Keratinocyte (primary cell): ENCODE results near the gene SPATA33. TPM values are rescaled to one million over a fixed set of nuclear protein-coding genes. Genes with fewer than 3 reads are reported as not detected.
"Not testable (repeated sequence)": the region's sequence is repeated elsewhere in the genome, so short reads cannot be mapped to it uniquely, and the experiment has no call there.

Source experiments
- DNase-seq: peaks from one replicate; pipeline ENCODE4 v3.0.0-alpha.2; 2011; ENCODE audit warnings: low read depth, missing footprints, low spot score
- FAIRE-seq: peaks from 2 replicates; lab custom pipeline; 2011; peaks lifted over from hg19 to GRCh38; lab: Jason Lieb, UNC
- H2AFZ ChIP-seq: 2 replicates; pipeline ENCODE4 v1.6.0; 2012; ENCODE audit warnings: low read length, control low read depth, inconsistent platforms; ENCODE audit not compliant: control insufficient read depth
- H3K27ac ChIP-seq: 2 replicates; pipeline ENCODE4 v1.5.1; 2011; ENCODE audit warnings: low read length; ENCODE audit not compliant: control insufficient read depth, insufficient read depth
- H3K27me3 ChIP-seq: 3 replicates; pipeline ENCODE4 v1.6.0; 2011; ENCODE audit warnings: low read length; ENCODE audit not compliant: control insufficient read depth, insufficient read depth; ENCODE audit errors: extremely low read depth
- H3K36me3 ChIP-seq, 2 experiments: 2 replicates in 1 of 2; 3 replicates in 1 of 2; pipeline ENCODE4 v1.5.1; 2011; ENCODE audit warnings: low read length in 2 of 2, mild to moderate bottlenecking in 1 of 2; ENCODE audit not compliant: control insufficient read depth in 2 of 2, insufficient read depth in 2 of 2; ENCODE audit errors: extremely low read depth in 1 of 2
- H3K4me1 ChIP-seq: 3 replicates; pipeline ENCODE4 v1.5.1; 2011; ENCODE audit warnings: low read length; ENCODE audit not compliant: control insufficient read depth, insufficient read depth; ENCODE audit errors: extremely low read depth
- H3K4me2 ChIP-seq: 3 replicates; pipeline ENCODE4 v1.6.0; 2011; ENCODE audit warnings: low read depth, low read length; ENCODE audit not compliant: control insufficient read depth, insufficient read depth; ENCODE audit errors: extremely low read depth
- H3K4me3 ChIP-seq, 3 experiments: fragments of 200-600 bp in 1 of 3; sonication (generic) in 1 of 3; 2 replicates in 2 of 3; 3 replicates in 1 of 3; pipeline ENCODE4 v1.5.1; 2011 to 2016; ENCODE audit warnings: low read length in 3 of 3, mild to moderate bottlenecking in 3 of 3, control low read depth in 2 of 3, inconsistent platforms in 1 of 3, low read depth in 1 of 3, mixed read lengths in 1 of 3, mixed run types in 1 of 3, moderate library complexity in 1 of 3; ENCODE audit not compliant: control insufficient read depth in 2 of 3, insufficient read depth in 2 of 3; ENCODE audit errors: extremely low read depth in 1 of 3
- H3K79me2 ChIP-seq: 2 replicates; pipeline ENCODE4 v1.6.0; 2012; ENCODE audit warnings: low read length; ENCODE audit not compliant: control insufficient read depth, insufficient read depth
- H3K9ac ChIP-seq: 3 replicates; pipeline ENCODE4 v1.6.0; 2011; ENCODE audit warnings: low read length; ENCODE audit not compliant: control insufficient read depth, insufficient read depth; ENCODE audit errors: extremely low read depth
- H3K9me1 ChIP-seq: 3 replicates; pipeline ENCODE4 v1.6.0; 2011; ENCODE audit warnings: low read length; ENCODE audit not compliant: control insufficient read depth, insufficient read depth; ENCODE audit errors: extremely low read depth
- H3K9me3 ChIP-seq: 2 replicates; pipeline ENCODE4 v1.5.1; 2012; ENCODE audit warnings: low read depth, low read length; ENCODE audit not compliant: control insufficient read depth
- H4K20me1 ChIP-seq: 3 replicates; pipeline ENCODE4 v1.6.0; 2011; ENCODE audit warnings: low read length; ENCODE audit not compliant: control insufficient read depth, insufficient read depth; ENCODE audit errors: extremely low read depth
- EZH2 ChIP-seq: IDR thresholded peaks from one replicate; pipeline ENCODE4 v1.6.1; 2012; ENCODE audit warnings: inconsistent platforms, mild to moderate bottlenecking, low read length, moderate library complexity
- dilution Hi-C: fragments of 300-500 bp; cut with MboI; formaldehyde crosslinking; loops from one replicate; pipeline ENCODE4 v1.7.0; 2020; ENCODE audit warnings: low sequenced_read_pairs; ENCODE audit not compliant: extremely low pct_ligation_motif_present
- polyA plus RNA-seq, 5 experiments: library from polyadenylated mRNA; depleted of rRNA in 3 of 5; stranded (reverse) in 3 of 5; stranded (forward) in 1 of 5; unstranded in 1 of 5; fragments of >200 nt; gene quantifications; 1 replicate in 1 of 5; 2 replicates in 3 of 5; 3 replicates in 1 of 5; pipeline versions ENCODE4 v1.2.1 to v1.2.3, GENCODE V29; 2011 to 2012; ENCODE audit warnings: missing spikeins in 2 of 5, low read depth in 1 of 5, low replicate concordance in 1 of 5
- TF ChIP-seq, protein P1 (sequence below), 3 experiments: IDR thresholded peaks in 1 of 3; conservative IDR thresholded peaks in 1 of 3; optimal IDR thresholded peaks in 1 of 3; 2 replicates in 2 of 3; 3 replicates in 1 of 3; pipeline versions ENCODE3 to v1.5.1; 2011; ENCODE audit warnings: low read length in 3 of 3, mild to moderate bottlenecking in 3 of 3, moderate library complexity in 2 of 3, control low read depth in 1 of 3, inconsistent platforms in 1 of 3; ENCODE audit not compliant: insufficient read depth in 2 of 3; ENCODE audit errors: extremely low read depth in 1 of 3

Gene SPATA33
- polyA plus RNA-seq, 1 donor (not counting 4 experiments of a cell fraction or from before 2014, with no cell fraction given): 5.3 TPM

- Histone ChIP-seq H3K9me3 (no peaks in the 10 kb centered on the region), H3K4me3 (no peak overlapping the region), H3K9me1 (no peaks in the 10 kb centered on the region), H3K9ac (no peak overlapping the region), H3K27me3 (no peaks in the 10 kb centered on the region), H3K27ac (no peak overlapping the region), H4K20me1 (no peaks in the 10 kb centered on the region), H3K4me1 (peaks cover 8% of the 10 kb centered on the region), H3K4me2 (no peak overlapping the region), H3K36me3 (peaks cover 28 to 39% of the 10 kb centered on the region in 2 experiments), H3K79me2 (peaks cover 24% of the 10 kb centered on the region), H2AFZ (no peak overlapping the region)
- DNase-seq: no peak
- dilution Hi-C loops: no loop called here
- no peak for TF ChIP-seq EZH2
- TF ChIP-seq, protein P1, sequence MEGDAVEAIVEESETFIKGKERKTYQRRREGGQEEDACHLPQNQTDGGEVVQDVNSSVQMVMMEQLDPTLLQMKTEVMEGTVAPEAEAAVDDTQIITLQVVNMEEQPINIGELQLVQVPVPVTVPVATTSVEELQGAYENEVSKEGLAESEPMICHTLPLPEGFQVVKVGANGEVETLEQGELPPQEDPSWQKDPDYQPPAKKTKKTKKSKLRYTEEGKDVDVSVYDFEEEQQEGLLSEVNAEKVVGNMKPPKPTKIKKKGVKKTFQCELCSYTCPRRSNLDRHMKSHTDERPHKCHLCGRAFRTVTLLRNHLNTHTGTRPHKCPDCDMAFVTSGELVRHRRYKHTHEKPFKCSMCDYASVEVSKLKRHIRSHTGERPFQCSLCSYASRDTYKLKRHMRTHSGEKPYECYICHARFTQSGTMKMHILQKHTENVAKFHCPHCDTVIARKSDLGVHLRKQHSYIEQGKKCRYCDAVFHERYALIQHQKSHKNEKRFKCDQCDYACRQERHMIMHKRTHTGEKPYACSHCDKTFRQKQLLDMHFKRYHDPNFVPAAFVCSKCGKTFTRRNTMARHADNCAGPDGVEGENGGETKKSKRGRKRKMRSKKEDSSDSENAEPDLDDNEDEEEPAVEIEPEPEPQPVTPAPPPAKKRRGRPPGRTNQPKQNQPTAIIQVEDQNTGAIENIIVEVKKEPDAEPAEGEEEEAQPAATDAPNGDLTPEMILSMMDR (optimal IDR thresholded peaks at IDR 0.05 in 1 of 3, IDR thresholded peaks at IDR 0.05 in 1 of 3, conservative IDR thresholded peaks at IDR 0.05 in 1 of 3; ENCODE audit: extremely low read depth in 1 of 3, insufficient read depth in 2 of 3, low read length in 3 of 3): no peak
- FAIRE-seq: no peak
Measured at GRCh38 chr16:89689142-89689541, 31.5 kb downstream of the SPATA33 start.

DNA sequence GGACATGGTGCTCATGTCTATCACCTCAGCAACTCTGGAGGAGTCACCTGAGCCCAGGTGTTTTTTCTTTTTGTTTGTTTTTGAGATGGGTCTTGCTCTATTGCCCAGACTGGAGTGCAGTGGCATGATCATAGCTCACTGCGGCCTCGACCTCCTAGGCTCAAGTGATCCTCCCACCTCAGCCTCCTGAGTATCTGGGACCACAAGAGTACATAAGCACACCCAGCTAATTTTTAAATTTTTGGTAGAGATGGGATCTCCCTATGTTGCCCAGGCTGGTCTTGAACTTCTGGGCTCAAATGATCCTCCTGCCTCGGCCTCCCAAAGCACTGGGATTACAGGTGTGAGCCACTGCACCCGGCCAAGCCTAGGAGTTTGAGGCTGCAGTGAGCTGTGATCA lies 32.0 kb downstream of the SPATA33 start:
- peaks cover 24% of the 10 kb centered on the region for H3K79me2 ChIP-seq
- H3K27ac ChIP-seq, H3K4me1 ChIP-seq, FAIRE-seq, H3K9me3 ChIP-seq, H3K27me3 ChIP-seq, H3K9me1 ChIP-seq, H2AFZ ChIP-seq, H3K9ac ChIP-seq, H3K4me2 ChIP-seq, H4K20me1 ChIP-seq, H3K4me3 ChIP-seq, DNase-seq, dilution Hi-C loops: not testable (repeated sequence)
- peaks cover 32 to 42% of the 10 kb centered on the region in 2 experiments for H3K36me3 ChIP-seq

GRCh38 chr16:89690392-89690901 lies 32.8 kb downstream of the SPATA33 start:
- H3K27ac ChIP-seq: no peak overlapping the region
- peaks cover 24% of the 10 kb centered on the region for H3K79me2 ChIP-seq
- dilution Hi-C loops: no loop called here
- no peak overlapping the region for H3K4me2 ChIP-seq
- H2AFZ ChIP-seq: no peak overlapping the region
- no peaks in the 10 kb centered on the region for H3K27me3 ChIP-seq
- H3K4me3 ChIP-seq: no peak overlapping the region
- FAIRE-seq: no peak
- H3K4me1 ChIP-seq: peaks cover 8% of the 10 kb centered on the region
- no peaks in the 10 kb centered on the region for H3K9me1 ChIP-seq
- no peaks in the 10 kb centered on the region for H3K9me3 ChIP-seq
- H4K20me1 ChIP-seq: no peaks in the 10 kb centered on the region
- H3K36me3 ChIP-seq: peaks cover 36 to 42% of the 10 kb centered on the region in 2 experiments
- no peak for DNase-seq
- no peak overlapping the region for H3K9ac ChIP-seq
- TF ChIP-seq, protein P1 (optimal IDR thresholded peaks at IDR 0.05 in 1 of 3, IDR thresholded peaks at IDR 0.05 in 1 of 3, conservative IDR thresholded peaks at IDR 0.05 in 1 of 3; ENCODE audit: extremely low read depth in 1 of 3, insufficient read depth in 2 of 3, low read length in 3 of 3): no peak
- no peak for TF ChIP-seq EZH2
